IMR-90 (cell line): ENCODE results near the gene UTP4. TPM values are rescaled to one million over a fixed set of nuclear protein-coding genes. Genes with fewer than 3 reads are reported as not detected.

ENCODE experiments used
- ATAC-seq: fragments of 200-7000 bp; cut with Tn5 transposase; 2 replicates; pipeline ENCODE4 v1.9.1; 2020; ENCODE audit warnings: low read depth, mild to moderate bottlenecking, moderate library complexity
- BruUV-seq: library from RNA; stranded (reverse); fragments of 400-500 nt; replicated peaks from 2 replicates; lab custom pipeline; 2021; lab: Mats Ljungman, UMichigan
- CTCF ChIA-PET: fragments of 300-600 bp; formaldehyde crosslinking; extraction: SDS; loops from one replicate; lab custom pipeline; 2021; ENCODE audit warnings: antibody characterized with exemption; lab: Yijun Ruan, JAX
- POLR2A ChIA-PET: fragments of 300-600 bp; sonication (Branson Sonifier 250); formaldehyde crosslinking; loops from one replicate; lab custom pipeline; 2022; ENCODE audit warnings: antibody characterized with exemption; ENCODE audit not compliant: unreplicated experiment; lab: Charles Lee
- DNase-seq: peaks from one replicate; pipeline ENCODE4 v3.0.0; 2013
- H2AFZ ChIP-seq: replicated peaks from 2 replicates; pipeline ENCODE3; 2013; ENCODE audit warnings: low read length, mild to moderate bottlenecking; ENCODE audit not compliant: poor library complexity
- H2AK5ac ChIP-seq: 2 replicates; pipeline ENCODE4 v1.6.1; 2013; ENCODE audit warnings: low read depth, low read length, inconsistent platforms
- H2AK9ac ChIP-seq: replicated peaks from 2 replicates; pipeline ENCODE3; 2013; ENCODE audit warnings: mild to moderate bottlenecking, low read depth, low read length, moderate library complexity; ENCODE audit not compliant: poor library complexity
- H2BK120ac ChIP-seq: 2 replicates; pipeline ENCODE4 v1.6.1; 2013; ENCODE audit warnings: low read depth, low read length, inconsistent platforms
- H2BK15ac ChIP-seq: 3 replicates; pipeline ENCODE4 v1.6.1; 2013; ENCODE audit warnings: low read depth, low read length, inconsistent platforms
- H2BK20ac ChIP-seq: 2 replicates; pipeline ENCODE4 v1.6.1; 2013; ENCODE audit warnings: low read depth, mild to moderate bottlenecking, inconsistent platforms, low read length, moderate library complexity
- H2BK5ac ChIP-seq: 2 replicates; pipeline ENCODE4 v1.6.1; 2013; ENCODE audit warnings: mild to moderate bottlenecking, low read depth, low read length, inconsistent platforms; ENCODE audit not compliant: poor library complexity, severe bottlenecking
- H3K14ac ChIP-seq: replicated peaks from 2 replicates; pipeline ENCODE4 v1.6.1; 2013; ENCODE audit warnings: low read depth, low read length, inconsistent platforms
- H3K18ac ChIP-seq: 2 replicates; pipeline ENCODE4 v1.6.1; 2013; ENCODE audit warnings: low read depth, low read length, control low read depth
- H3K23ac ChIP-seq: 2 replicates; pipeline ENCODE4 v1.6.1; 2013; ENCODE audit warnings: low read depth, low read length, inconsistent platforms
- H3K27ac ChIP-seq: 2 replicates; pipeline ENCODE4 v1.5.1; 2013; ENCODE audit warnings: mild to moderate bottlenecking, control low read depth, low read length; ENCODE audit not compliant: insufficient read depth
- H3K27me3 ChIP-seq: 2 replicates; pipeline ENCODE4 v1.6.1; 2013; ENCODE audit warnings: low read length; ENCODE audit not compliant: control insufficient read depth, insufficient read depth
- H3K36me3 ChIP-seq: 2 replicates; pipeline ENCODE4 v1.6.1; 2013; ENCODE audit warnings: low read length, mixed read lengths; ENCODE audit not compliant: control insufficient read depth, insufficient read depth
- H3K4ac ChIP-seq: 2 replicates; pipeline ENCODE4 v1.6.1; 2013; ENCODE audit warnings: low read depth, low read length, inconsistent platforms
- H3K4me1 ChIP-seq: 2 replicates; pipeline ENCODE4 v1.6.1; 2013; ENCODE audit warnings: low read length, mixed read lengths; ENCODE audit not compliant: control insufficient read depth, insufficient read depth
- H3K4me2 ChIP-seq: 2 replicates; pipeline ENCODE4 v1.6.1; 2013; ENCODE audit warnings: low read depth, mild to moderate bottlenecking, control low read depth, low read length, moderate library complexity
- H3K4me3 ChIP-seq: 2 replicates; pipeline ENCODE4 v1.5.1; 2013; ENCODE audit warnings: low read depth, mild to moderate bottlenecking, control low read depth, low read length, moderate library complexity; ENCODE audit not compliant: insufficient read depth
- H3K56ac ChIP-seq: 2 replicates; pipeline ENCODE4 v1.6.1; 2013; ENCODE audit warnings: low read length, inconsistent platforms; ENCODE audit not compliant: insufficient read depth; ENCODE audit errors: extremely low read depth
- H3K79me1 ChIP-seq, 2 experiments: 2 replicates each; pipeline ENCODE4 v1.6.1; 2013; ENCODE audit warnings: low read length in 2 of 2, inconsistent platforms in 1 of 2, low read depth in 1 of 2
- H3K9ac ChIP-seq: 2 replicates; pipeline ENCODE4 v1.6.1; 2013; ENCODE audit warnings: low read depth, low read length, control low read depth
- H3K9me1 ChIP-seq: 2 replicates; pipeline ENCODE4 v1.6.1; 2013; ENCODE audit warnings: low read length, inconsistent platforms; ENCODE audit not compliant: insufficient read depth
- H3K9me3 ChIP-seq: 2 replicates; pipeline ENCODE4 v1.6.1; 2013; ENCODE audit warnings: low read length; ENCODE audit not compliant: control insufficient read depth, insufficient read depth
- H4K20me1 ChIP-seq: 2 replicates; pipeline ENCODE4 v1.6.1; 2013; ENCODE audit warnings: low read length, inconsistent platforms; ENCODE audit not compliant: insufficient read depth
- H4K5ac ChIP-seq: 2 replicates; pipeline ENCODE4 v1.6.1; 2013; ENCODE audit warnings: mild to moderate bottlenecking, low read depth, low read length, control low read depth
- H4K8ac ChIP-seq, 2 experiments: 2 replicates each; pipeline ENCODE4 v1.6.1; 2013; ENCODE audit warnings: low read depth in 2 of 2, low read length in 2 of 2, control low read depth in 1 of 2, inconsistent platforms in 1 of 2
- H4K91ac ChIP-seq: 2 replicates; pipeline ENCODE4 v1.6.1; 2013; ENCODE audit warnings: low read depth, low read length, inconsistent platforms; ENCODE audit not compliant: insufficient read depth
- BHLHE40 ChIP-seq: fragments of 150-350 bp; IDR thresholded peaks from 2 replicates; pipeline ENCODE4 v1.6.1; 2016; ENCODE audit warnings: mild to moderate bottlenecking, low read depth, low read length
- CEBPB ChIP-seq: IDR thresholded peaks from 2 replicates; pipeline ENCODE4 v1.6.1; 2012; ENCODE audit warnings: low read depth, low read length, improper control_type of control experiment
- FOS ChIP-seq: fragments of 150-350 bp; IDR thresholded peaks from 2 replicates; pipeline ENCODE4 v1.6.1; 2016; ENCODE audit warnings: low read depth, low read length
- MAFK ChIP-seq: IDR thresholded peaks from 2 replicates; pipeline ENCODE4 v1.6.1; 2012; ENCODE audit warnings: low read depth, low read length, improper control_type of control experiment
- MAZ ChIP-seq: IDR thresholded peaks from 2 replicates; pipeline ENCODE4 v1.6.1; 2012; ENCODE audit warnings: low read depth, mild to moderate bottlenecking, low read length, improper control_type of control experiment, moderate library complexity, borderline replicate concordance
- MXI1 ChIP-seq: IDR thresholded peaks from 2 replicates; pipeline ENCODE4 v1.6.1; 2012; ENCODE audit warnings: low read depth, mild to moderate bottlenecking, low read length, moderate library complexity, borderline replicate concordance
- NFE2L2 ChIP-seq: fragments of 150-350 bp; IDR thresholded peaks from 2 replicates; pipeline ENCODE4 v1.6.1; 2016; ENCODE audit warnings: low read depth, mild to moderate bottlenecking, low read length
- POLR2A ChIP-seq: IDR thresholded peaks from 2 replicates; pipeline ENCODE4 v1.6.1; 2012; ENCODE audit warnings: mild to moderate bottlenecking, low read depth, low read length
- RFX5 ChIP-seq: IDR thresholded peaks from 2 replicates; pipeline ENCODE4 v1.8.0; 2012; ENCODE audit warnings: low read depth, mild to moderate bottlenecking, low read length, moderate library complexity
- USF2 ChIP-seq: fragments of 150-350 bp; IDR thresholded peaks from 2 replicates; pipeline ENCODE4 v1.6.1; 2017; ENCODE audit warnings: mild to moderate bottlenecking, antibody characterized with exemption, low read length, low read depth
- WGBS, 2 experiments: methylation state at CpG; one replicate each; pipeline versions ENCODE4 v1.1.5 to v1.1.7; 2013; ENCODE audit warnings: missing lambda C conversion rate in 2 of 2; ENCODE audit not compliant: insufficient read length in 1 of 2; ENCODE audit errors: extremely low coverage in 2 of 2; 5-methylcytosine and 5-hydroxymethylcytosine counted together
- dilution Hi-C: fragments of 300-500 bp; cut with HindIII; formaldehyde crosslinking; loops from one replicate; pipeline ENCODE4 v1.14.3; 2018; ENCODE audit warnings: low sequenced_read_pairs; ENCODE audit not compliant: unreplicated experiment
- in situ Hi-C: fragments of 300-500 bp; cut with MboI; formaldehyde crosslinking; loops from 3 replicates; pipeline ENCODE4 v1.14.3; 2019; ENCODE audit warnings: low sequenced_read_pairs, inconsistent platforms, mixed read lengths
- intact Hi-C: fragments of 100-400 bp; cut with micrococcal nuclease; formaldehyde crosslinking; loops from 2 replicates; pipeline ENCODE4 v1.10.0; 2022
- polyA plus RNA-seq, 3 experiments: library from polyadenylated mRNA; depleted of rRNA; stranded (reverse); fragments of >200 nt; gene quantifications; 2 replicates each; pipeline ENCODE4 v1.2.3, GENCODE V29; 2012; ENCODE audit warnings: low replicate concordance in 1 of 3
- total RNA-seq: library from RNA; depleted of rRNA; stranded (reverse); fragments of >200 nt; gene quantifications from 2 replicates; pipeline ENCODE4 v1.2.3, GENCODE V29; 2012
- TF ChIP-seq, protein P1 (sequence below): conservative IDR thresholded peaks from 2 replicates; pipeline ENCODE4 v1.5.1; 2012; ENCODE audit warnings: mild to moderate bottlenecking, low read depth, low read length, improper control_type of control experiment

Gene UTP4
- total and polyA plus RNA-seq, 2 of the 4 experiments (the other 2 are of a cell fraction): 32.1 to 61.8 TPM

DNA sequence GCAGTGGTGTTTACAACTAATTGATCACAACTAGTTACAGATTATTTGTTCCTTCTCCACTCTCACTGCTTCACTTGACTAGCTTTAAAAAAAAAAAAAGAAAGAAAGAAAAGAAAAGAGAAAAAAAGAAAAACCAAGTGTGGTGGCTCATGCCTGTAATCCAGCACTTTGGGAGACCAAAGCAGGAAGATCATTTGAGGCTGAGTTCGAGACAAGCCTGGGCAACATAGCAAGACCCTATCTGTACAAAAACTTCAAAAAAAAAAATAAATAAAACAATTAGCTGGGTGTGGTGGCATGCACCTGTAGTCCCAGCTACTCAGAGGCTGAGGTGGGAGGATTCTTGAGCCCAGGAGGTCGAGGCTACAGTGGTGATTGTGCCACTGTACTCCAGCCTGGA is 58.7 kb downstream of the UTP4 start:
- H4K91ac ChIP-seq: no peak overlapping the region; the same call in 1 of the 2 replicates
- H2BK120ac ChIP-seq: no peak overlapping the region
- 0 out of 2 replicates have a peak, but pooled peaks cover 2% of the 10 kb centered on the region for H3K36me3 ChIP-seq
- H2AK9ac ChIP-seq: no peak overlapping the region
- ChIA-PET POLR2A (interaction anchor here (0.6 to 0.7 kb wide), 3 partner anchors 32 to 85 kb away, joined by 7 to 12 read pairs (median 9); no protein-coding TSS in a partner anchor), CTCF (no interaction called here)
- no peak overlapping the region for H3K14ac ChIP-seq
- BruUV-seq: no TSS peak
- no peaks in the 10 kb centered on the region for H3K9me3 ChIP-seq
- H3K56ac ChIP-seq: no peak overlapping the region
- peak overlapping the region; percentile 24; the same call in 1 of the 2 replicates for H2AK5ac ChIP-seq
- no peak overlapping the region for H4K8ac ChIP-seq
- no CpG with 5 or more reads among the region's 2 CpGs for WGBS, 2 experiments
- no peak overlapping the region for H3K4ac ChIP-seq
- no peak overlapping the region for H3K9ac ChIP-seq
- H2BK20ac ChIP-seq: no peak overlapping the region
- no peak for TF ChIP-seq MAZ
- TF ChIP-seq, protein P1, sequence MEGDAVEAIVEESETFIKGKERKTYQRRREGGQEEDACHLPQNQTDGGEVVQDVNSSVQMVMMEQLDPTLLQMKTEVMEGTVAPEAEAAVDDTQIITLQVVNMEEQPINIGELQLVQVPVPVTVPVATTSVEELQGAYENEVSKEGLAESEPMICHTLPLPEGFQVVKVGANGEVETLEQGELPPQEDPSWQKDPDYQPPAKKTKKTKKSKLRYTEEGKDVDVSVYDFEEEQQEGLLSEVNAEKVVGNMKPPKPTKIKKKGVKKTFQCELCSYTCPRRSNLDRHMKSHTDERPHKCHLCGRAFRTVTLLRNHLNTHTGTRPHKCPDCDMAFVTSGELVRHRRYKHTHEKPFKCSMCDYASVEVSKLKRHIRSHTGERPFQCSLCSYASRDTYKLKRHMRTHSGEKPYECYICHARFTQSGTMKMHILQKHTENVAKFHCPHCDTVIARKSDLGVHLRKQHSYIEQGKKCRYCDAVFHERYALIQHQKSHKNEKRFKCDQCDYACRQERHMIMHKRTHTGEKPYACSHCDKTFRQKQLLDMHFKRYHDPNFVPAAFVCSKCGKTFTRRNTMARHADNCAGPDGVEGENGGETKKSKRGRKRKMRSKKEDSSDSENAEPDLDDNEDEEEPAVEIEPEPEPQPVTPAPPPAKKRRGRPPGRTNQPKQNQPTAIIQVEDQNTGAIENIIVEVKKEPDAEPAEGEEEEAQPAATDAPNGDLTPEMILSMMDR: no peak
- no peak for TF ChIP-seq NFE2L2
- no peak for TF ChIP-seq POLR2A
- no peak for TF ChIP-seq RFX5
- TF ChIP-seq MAFK: no peak
- TF ChIP-seq MXI1: no peak
- TF ChIP-seq FOS: no peak
- no peak for TF ChIP-seq CEBPB
- TF ChIP-seq USF2: no peak
- TF ChIP-seq BHLHE40: no peak
- no peak overlapping the region for H2BK15ac ChIP-seq
- intact Hi-C loops (no loop called here), in situ Hi-C loops (no loop called here), dilution Hi-C loops (no loop called here)
- no peak overlapping the region for H2BK5ac ChIP-seq
- H3K9me1 ChIP-seq: peaks cover 24% of the 10 kb centered on the region
- DNase-seq (no peak), ATAC-seq (no peak)
- no peak overlapping the region for H4K5ac ChIP-seq
- peaks cover 3 to 63% of the 10 kb centered on the region in 2 experiments for H3K79me1 ChIP-seq
- H4K20me1 ChIP-seq: peaks cover 34% of the 10 kb centered on the region; the same call in 1 of the 2 replicates
- peaks cover 29% of the 10 kb centered on the region for H3K4me1 ChIP-seq
- H3K4me2 ChIP-seq: no peak overlapping the region
- H3K4me3 ChIP-seq: no peak overlapping the region
- no peak overlapping the region for H3K18ac ChIP-seq
- H3K27me3 ChIP-seq: no peaks in the 10 kb centered on the region
- H2AFZ ChIP-seq: no peak overlapping the region
- H3K23ac ChIP-seq: no peak overlapping the region
- H3K27ac ChIP-seq: peak overlapping the region; percentile 11; the same call in 1 of the 2 replicates
